Astrocyte (in vitro differentiated cells and primary cell): Measurements from ENCODE around the gene TAF1B. TPM values are rescaled to one million over a fixed set of nuclear protein-coding genes. Genes with fewer than 3 reads are reported as not detected.
A peak's percentile ranks its signal among the peaks of the same experiment; 100 is the strongest.

ENCODE experiments used
- DNase-seq: peaks from one replicate; pipeline ENCODE4 v3.0.0-alpha.2; 2010; ENCODE audit warnings: low read depth
- FAIRE-seq: peaks from 2 replicates; lab custom pipeline; 2011; peaks lifted over from hg19 to GRCh38; lab: Jason Lieb, UNC
- H2AFZ ChIP-seq: 2 replicates; pipeline ENCODE4 v1.6.0; 2012; ENCODE audit warnings: low read depth, low read length, inconsistent platforms
- H3K27ac ChIP-seq: 2 replicates; pipeline ENCODE4 v1.5.1; 2011; ENCODE audit warnings: low read depth, low read length, inconsistent platforms
- H3K27me3 ChIP-seq: 2 replicates; pipeline ENCODE4 v1.6.0; 2011; ENCODE audit warnings: low read length, inconsistent platforms; ENCODE audit not compliant: insufficient read depth
- H3K36me3 ChIP-seq: 2 replicates; pipeline ENCODE4 v1.5.1; 2011; ENCODE audit warnings: low read length, inconsistent platforms; ENCODE audit not compliant: insufficient read depth
- H3K4me1 ChIP-seq: 2 replicates; pipeline ENCODE4 v1.5.1; 2011; ENCODE audit warnings: low read length, inconsistent platforms; ENCODE audit not compliant: insufficient read depth
- H3K4me2 ChIP-seq: 2 replicates; pipeline ENCODE4 v1.6.0; 2012; ENCODE audit warnings: low read length, inconsistent platforms
- H3K4me3 ChIP-seq: 2 replicates; pipeline ENCODE4 v1.5.1; 2011; ENCODE audit warnings: low read depth, mild to moderate bottlenecking, low read length, inconsistent platforms; ENCODE audit not compliant: insufficient read depth
- H3K79me2 ChIP-seq: 2 replicates; pipeline ENCODE4 v1.6.0; 2012; ENCODE audit warnings: mild to moderate bottlenecking, low read length, inconsistent platforms; ENCODE audit not compliant: insufficient read depth
- H3K9ac ChIP-seq: 2 replicates; pipeline ENCODE4 v1.6.0; 2012; ENCODE audit warnings: mild to moderate bottlenecking, low read length, inconsistent platforms
- H3K9me3 ChIP-seq: 2 replicates; pipeline ENCODE4 v1.5.1; 2012; ENCODE audit warnings: low read depth, mild to moderate bottlenecking, low read length, inconsistent platforms; ENCODE audit not compliant: insufficient read depth
- H4K20me1 ChIP-seq: 2 replicates; pipeline ENCODE4 v1.6.0; 2012; ENCODE audit warnings: low read length, inconsistent platforms; ENCODE audit not compliant: insufficient read depth
- H3K27ac Mint-ChIP-seq: one replicate; pipeline ENCODE4 v1.8.0; 2021; ENCODE audit warnings: mild to moderate bottlenecking, mixed read lengths; ENCODE audit not compliant: unreplicated experiment
- H3K27me3 Mint-ChIP-seq: one replicate; pipeline ENCODE4 v1.8.0; 2021; ENCODE audit warnings: low read depth, mixed read lengths; ENCODE audit not compliant: unreplicated experiment
- H3K36me3 Mint-ChIP-seq: one replicate; pipeline ENCODE4 v1.8.0; 2021; ENCODE audit warnings: low read depth, mixed read lengths; ENCODE audit not compliant: unreplicated experiment
- H3K4me1 Mint-ChIP-seq: one replicate; pipeline ENCODE4 v1.8.0; 2021; ENCODE audit warnings: low read depth, mixed read lengths; ENCODE audit not compliant: unreplicated experiment
- H3K4me3 Mint-ChIP-seq: one replicate; pipeline ENCODE4 v1.8.0; 2021; ENCODE audit warnings: mild to moderate bottlenecking, moderate library complexity, mixed read lengths; ENCODE audit not compliant: unreplicated experiment
- H3K9me3 Mint-ChIP-seq: one replicate; pipeline ENCODE4 v1.8.0; 2021; ENCODE audit warnings: mild to moderate bottlenecking, mixed read lengths; ENCODE audit not compliant: unreplicated experiment
- CTCF ChIP-seq: IDR thresholded peaks from 2 replicates; pipeline ENCODE4 v1.5.1; 2011; ENCODE audit warnings: low read depth, mild to moderate bottlenecking, inconsistent platforms, low read length, moderate library complexity; ENCODE audit not compliant: insufficient read depth
- EZH2 ChIP-seq: IDR thresholded peaks from 2 replicates; pipeline ENCODE4 v1.6.1; 2012; ENCODE audit warnings: mild to moderate bottlenecking, low read length, inconsistent platforms; ENCODE audit not compliant: insufficient read depth
- total RNA-seq: library from RNA; stranded (reverse); gene quantifications from 2 replicates; pipeline ENCODE4 v1.2.1, GENCODE V29; 2021

TAF1B gene
- total RNA-seq, 1 donor from 2014 or later = 14.5 TPM

GRCh38 chr2:9974343-9974742 is 131.1 kb downstream of the TAF1B start:
- FAIRE-seq = no peak
- H3K27ac ChIP-seq = no peak overlapping the region
- H3K79me2 ChIP-seq = no peaks in the 10 kb centered on the region
- Mint-ChIP-seq H3K9me3 (no peaks in the 10 kb centered on the region), H3K27ac (peak overlapping the region; percentile 0), H3K27me3 (no peaks in the 10 kb centered on the region), H3K4me3 (no peak overlapping the region), H3K4me1 (peaks cover 45% of the 10 kb centered on the region), H3K36me3 (peaks cover 4% of the 10 kb centered on the region)
- no peak overlapping the region for H3K9ac ChIP-seq
- no peak for DNase-seq
- no peak overlapping the region for H3K4me3 ChIP-seq
- H3K27me3 ChIP-seq = no peaks in the 10 kb centered on the region
- no peak overlapping the region for H3K4me2 ChIP-seq
- no peaks in the 10 kb centered on the region for H3K9me3 ChIP-seq
- H3K4me1 ChIP-seq = peaks cover 32% of the 10 kb centered on the region
- TF ChIP-seq CTCF = no peak
- TF ChIP-seq EZH2 = no peak
- H2AFZ ChIP-seq = no peak overlapping the region
- no peaks in the 10 kb centered on the region for H4K20me1 ChIP-seq
- H3K36me3 ChIP-seq = no peaks in the 10 kb centered on the region

DNA sequence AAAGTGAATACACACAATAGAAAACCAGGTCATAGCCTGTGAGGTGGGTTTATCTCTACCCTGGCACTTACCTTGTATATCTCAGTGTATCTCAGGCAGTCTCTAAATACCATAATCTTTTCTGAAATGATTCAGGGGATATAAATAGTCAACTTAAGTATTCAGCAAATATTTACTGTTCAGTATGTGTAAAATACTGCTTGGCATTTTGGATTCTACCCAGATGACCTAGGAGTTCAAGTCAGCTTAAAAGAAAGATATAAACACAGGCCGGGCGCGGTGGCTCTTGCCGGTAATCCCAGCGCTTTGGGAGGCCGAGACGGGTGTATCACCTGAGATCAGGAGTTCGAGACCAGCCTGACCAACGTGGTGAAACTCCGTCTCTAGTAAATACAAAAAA is 132.1 kb downstream of the TAF1B start:
- peaks cover 32% of the 10 kb centered on the region for H3K4me1 ChIP-seq
- TF ChIP-seq EZH2 = no peak
- TF ChIP-seq CTCF = no peak
- no peak overlapping the region for H3K4me3 ChIP-seq
- H3K79me2 ChIP-seq = no peaks in the 10 kb centered on the region
- DNase-seq (peak; percentile 51), FAIRE-seq (no peak)
- Mint-ChIP-seq H3K9me3 (no peaks in the 10 kb centered on the region), H3K27me3 (no peaks in the 10 kb centered on the region), H3K36me3 (peaks cover 4% of the 10 kb centered on the region), H3K4me1 (peaks cover 47% of the 10 kb centered on the region), H3K4me3 (no peak overlapping the region), H3K27ac (no peak overlapping the region)
- no peak overlapping the region for H3K27ac ChIP-seq
- H3K4me2 ChIP-seq = no peak overlapping the region
- no peak overlapping the region for H3K9ac ChIP-seq
- H2AFZ ChIP-seq = no peak overlapping the region
- no peaks in the 10 kb centered on the region for H4K20me1 ChIP-seq
- no peaks in the 10 kb centered on the region for H3K27me3 ChIP-seq
- H3K36me3 ChIP-seq = no peaks in the 10 kb centered on the region
- no peaks in the 10 kb centered on the region for H3K9me3 ChIP-seq

DNA sequence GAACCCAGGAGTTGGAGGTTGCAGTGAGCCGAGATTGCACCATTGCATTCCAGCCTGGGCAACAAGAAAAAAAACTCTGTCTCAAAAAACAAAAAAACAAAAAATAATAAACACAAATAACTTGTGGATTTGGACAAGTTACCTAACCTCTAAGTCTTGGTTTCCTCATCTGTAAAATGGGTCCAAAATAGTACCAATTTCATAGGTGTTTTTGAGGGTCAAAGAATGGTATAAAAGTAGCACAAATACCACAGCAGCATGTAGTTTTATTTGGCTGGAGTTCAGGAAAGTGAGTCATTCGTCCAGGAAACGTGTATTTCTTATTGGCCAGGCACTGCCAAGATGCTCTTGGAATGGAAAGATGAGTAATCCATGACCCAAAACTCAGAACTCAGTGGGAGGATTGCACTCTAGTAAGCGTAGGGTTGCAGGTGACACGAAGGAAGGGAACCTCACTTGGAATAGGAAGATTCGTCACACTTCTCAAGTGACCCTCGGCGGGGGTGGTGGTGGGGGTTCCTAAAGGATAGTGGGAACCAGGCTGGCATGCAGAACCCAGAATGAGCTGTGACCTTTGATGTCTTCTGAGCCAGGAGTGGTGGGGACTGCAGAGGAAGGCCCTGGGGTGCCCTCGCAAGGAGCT is 132.7 kb downstream of the TAF1B start:
- Histone ChIP-seq H3K4me1 (peaks cover 32% of the 10 kb centered on the region), H3K4me3 (no peak overlapping the region), H3K9ac (peak overlapping the region; percentile 20), H3K4me2 (peak overlapping the region; percentile 41), H2AFZ (no peak overlapping the region), H3K27ac (peak overlapping the region; percentile 35), H3K27me3 (no peaks in the 10 kb centered on the region), H3K9me3 (no peaks in the 10 kb centered on the region), H3K79me2 (no peaks in the 10 kb centered on the region), H4K20me1 (no peaks in the 10 kb centered on the region), H3K36me3 (no peaks in the 10 kb centered on the region)
- peak; percentile 96 for DNase-seq
- Mint-ChIP-seq H3K27me3 (no peaks in the 10 kb centered on the region), H3K36me3 (peaks cover 4% of the 10 kb centered on the region), H3K27ac (peak overlapping the region; percentile 55), H3K4me3 (peak overlapping the region; percentile 8), H3K9me3 (no peaks in the 10 kb centered on the region), H3K4me1 (peaks cover 50% of the 10 kb centered on the region)
- FAIRE-seq = peak; percentile 98
- no peak for TF ChIP-seq CTCF
- TF ChIP-seq EZH2 = no peak
